GM21825 (cell line): ENCODE results near the gene ZNF142.

Source experiments
- ATAC-seq: cut with Tn5 transposase; IDR thresholded peaks from one replicate; pipeline ENCODE4 v1.9.1; 2021; ENCODE audit warnings: mild to moderate bottlenecking, moderate library complexity; ENCODE audit not compliant: unreplicated experiment

ZNF142 gene

GRCh38 chr2:218648088-218648786, 11.2 kb downstream of the ZNF142 start:
- peak; percentile 42 for ATAC-seq

GRCh38 chr2:218645126-218645525, 14.3 kb downstream of the ZNF142 start:
- peak; percentile 60 for ATAC-seq

- ATAC-seq, result no peak
Observed at GRCh38 chr2:218644721-218645120, 14.7 kb downstream of the ZNF142 start.

GRCh38 chr2:218643751-218644310, 15.6 kb downstream of the ZNF142 start:
- no peak for ATAC-seq

GRCh38 chr2:218642786-218643185, 16.6 kb downstream of the ZNF142 start:
- ATAC-seq, result no peak

GRCh38 chr2:218642121-218642656, 17.2 kb downstream of the ZNF142 start:
- ATAC-seq, result no peak

- no peak for ATAC-seq
Observed at GRCh38 chr2:218638372-218638771, 21.1 kb downstream of the ZNF142 start.

GRCh38 chr2:218635719-218636118, 23.7 kb downstream of the ZNF142 start:
- no peak for ATAC-seq

GRCh38 chr2:218631837-218632236, 27.6 kb downstream of the ZNF142 start:
- ATAC-seq, result no peak

- ATAC-seq, result no peak
Observed at GRCh38 chr2:218627939-218628338, 31.5 kb downstream of the ZNF142 start.

GRCh38 chr2:218626369-218626768, 33.1 kb downstream of the ZNF142 start:
- no peak for ATAC-seq

GRCh38 chr2:218623366-218623705, 36.1 kb downstream of the ZNF142 start:
- ATAC-seq, result no peak

- no peak for ATAC-seq
Observed at GRCh38 chr2:218622606-218623365, 36.6 kb downstream of the ZNF142 start.

GRCh38 chr2:218621007-218621406, 38.4 kb downstream of the ZNF142 start:
- ATAC-seq, result no peak

- ATAC-seq, result no peak
Observed at GRCh38 chr2:218618102-218618860, 41.1 kb downstream of the ZNF142 start.

GRCh38 chr2:218615868-218616315, 43.5 kb downstream of the ZNF142 start:
- no peak for ATAC-seq

GRCh38 chr2:218607436-218608115, 51.8 kb downstream of the ZNF142 start, which contains the start of gene PLCD4:
PLCD4 (plus strand) TSS chr2:218607899; CDS start chr2:218615740, 7,841 bp downstream.
- ATAC-seq, result no peak

- ATAC-seq, result no peak
Observed at GRCh38 chr2:218605432-218605831, 54.0 kb downstream of the ZNF142 start.
